GM23338 (cell line): Measurements from ENCODE around the gene PFDN4. TPM values are rescaled to one million over a fixed set of nuclear protein-coding genes. Genes with fewer than 3 reads are reported as not detected.

Source experiments
- ATAC-seq: fragments of 200-7000 bp; cut with Tn5 transposase; 3 replicates; pipeline ENCODE4 v1.9.1; 2020
- DNase-seq: peaks from one replicate; pipeline ENCODE4 v3.0.0-alpha.2; 2015; ENCODE audit warnings: low spot score
- H2AFZ ChIP-seq: fragments of 200-600 bp; sonication (generic); 2 replicates; pipeline ENCODE4 v1.8.0; 2016; ENCODE audit warnings: antibody characterized with exemption, mild to moderate bottlenecking, moderate library complexity
- H3F3A ChIP-seq: fragments of 200-600 bp; sonication (generic); replicated peaks from 2 replicates; pipeline ENCODE4 v1.8.0; 2017; ENCODE audit warnings: antibody characterized with exemption, mixed run types, low read depth
- H3K27ac ChIP-seq: fragments of 200-600 bp; sonication (generic); 2 replicates; pipeline ENCODE4 v1.6.1; 2016; ENCODE audit warnings: low read depth
- H3K27me3 ChIP-seq: fragments of 200-600 bp; sonication (generic); 2 replicates; pipeline ENCODE4 v1.8.0; 2016; ENCODE audit warnings: mild to moderate bottlenecking, mixed run types, moderate library complexity; ENCODE audit not compliant: insufficient read depth
- H3K36me3 ChIP-seq: fragments of 200-600 bp; sonication (generic); 2 replicates; pipeline ENCODE4 v1.8.0; 2016; ENCODE audit warnings: mild to moderate bottlenecking; ENCODE audit not compliant: insufficient read depth
- H3K4me1 ChIP-seq: fragments of 200-600 bp; sonication (generic); 2 replicates; pipeline ENCODE4 v1.8.0; 2016; ENCODE audit warnings: mild to moderate bottlenecking, moderate library complexity; ENCODE audit not compliant: insufficient read depth
- H3K4me2 ChIP-seq: fragments of 200-600 bp; sonication (generic); 2 replicates; pipeline ENCODE4 v1.7.1; 2017; ENCODE audit warnings: mixed run types
- H3K4me3 ChIP-seq: fragments of 200-600 bp; sonication (generic); 2 replicates; pipeline ENCODE4 v1.6.1; 2016; ENCODE audit warnings: mixed run types
- H3K79me2 ChIP-seq: fragments of 200-600 bp; sonication (generic); replicated peaks from 2 replicates; pipeline ENCODE4 v1.8.0; 2017; ENCODE audit warnings: mild to moderate bottlenecking; ENCODE audit not compliant: insufficient read depth
- H3K9me2 ChIP-seq: fragments of 200-600 bp; sonication (generic); 2 replicates; pipeline ENCODE4 v1.8.0; 2017; ENCODE audit not compliant: insufficient read depth
- H4K20me1 ChIP-seq: fragments of 200-600 bp; sonication (generic); replicated peaks from 2 replicates; pipeline ENCODE4 v1.8.0; 2017; ENCODE audit warnings: mild to moderate bottlenecking; ENCODE audit not compliant: insufficient read depth
- H3K27ac Mint-ChIP-seq: 2 replicates; pipeline ENCODE4 v1.8.0; 2020; ENCODE audit warnings: inconsistent platforms, mild to moderate bottlenecking, moderate library complexity, mixed read lengths
- H3K27me3 Mint-ChIP-seq: 3 replicates; pipeline ENCODE4 v1.8.0; 2022; ENCODE audit warnings: low read depth, mild to moderate bottlenecking, moderate library complexity, mixed read lengths, inconsistent platforms; ENCODE audit not compliant: insufficient read depth, poor library complexity
- H3K36me3 Mint-ChIP-seq: 3 replicates; pipeline ENCODE4 v1.8.0; 2021; ENCODE audit warnings: low read depth, mild to moderate bottlenecking, inconsistent platforms, moderate library complexity, mixed read lengths
- H3K4me1 Mint-ChIP-seq: 3 replicates; pipeline ENCODE4 v1.8.0; 2020; ENCODE audit warnings: mild to moderate bottlenecking, inconsistent platforms, mixed read lengths
- H3K4me3 Mint-ChIP-seq: 3 replicates; pipeline ENCODE4 v1.8.0; 2021; ENCODE audit warnings: moderate library complexity, mild to moderate bottlenecking, inconsistent platforms, mixed read lengths
- H3K9me3 Mint-ChIP-seq: 3 replicates; pipeline ENCODE4 v1.8.0; 2020; ENCODE audit warnings: moderate library complexity, mild to moderate bottlenecking, inconsistent platforms, mixed read lengths
- CTCF ChIP-seq, 2 experiments: fragments of 200-600 bp in 1 of 2; sonication (generic) in 1 of 2; conservative IDR thresholded peaks; 2 replicates each; pipeline versions ENCODE4 v1.5.1 to v1.6.1; 2016 to 2017; ENCODE audit warnings: antibody characterized with exemption in 2 of 2, low read depth in 2 of 2, mild to moderate bottlenecking in 2 of 2, moderate library complexity in 1 of 2
- EZH2phosphoT487 ChIP-seq: fragments of 200-600 bp; sonication (generic); IDR thresholded peaks from one replicate; pipeline ENCODE4 v1.8.1; 2018; ENCODE audit warnings: antibody characterized with exemption; ENCODE audit not compliant: unreplicated experiment
- POLR2AphosphoS5 ChIP-seq: IDR thresholded peaks from 2 replicates; pipeline ENCODE4 v1.6.1; 2016; ENCODE audit warnings: antibody characterized with exemption, low read depth
- STAT1 ChIP-seq: IDR thresholded peaks from one replicate; pipeline ENCODE4 v1.6.1; 2016; ENCODE audit warnings: antibody characterized with exemption; ENCODE audit not compliant: unreplicated experiment
- ZNF331 ChIP-seq: fragments of 250-450 bp; sonication (Bioruptor Pico); IDR thresholded peaks from 2 replicates; pipeline ENCODE4 v1.5.0; 2020; ENCODE audit warnings: low read depth, mild to moderate bottlenecking, moderate library complexity
- long read RNA-seq: library from polyadenylated mRNA; unstranded; transcript quantifications from one replicate; pipeline ENCODE4 v2.0.0, GENCODE V29; 2020; ENCODE audit not compliant: unreplicated experiment
- polyA plus RNA-seq: library from polyadenylated mRNA; unstranded; fragments of >200 nt; fragmentation: Nextera tagmentation; extraction: Ambion mirVana; gene quantifications from 2 replicates; pipeline ENCODE4 v1.2.1, GENCODE V29; 2016
- total RNA-seq: library from RNA; depleted of rRNA; stranded (reverse); fragments of >200 nt; shearing (Covaris generic); gene quantifications from 2 replicates; pipeline ENCODE4 v1.2.3, GENCODE V29; 2014; rRNA removed
- TF ChIP-seq, protein P1 (sequence below): IDR thresholded peaks from one replicate; pipeline ENCODE4 v1.6.1; 2018; ENCODE audit warnings: antibody characterized with exemption; ENCODE audit not compliant: unreplicated experiment
- TF ChIP-seq, protein P2 (sequence below): fragments of 250-450 bp; sonication (Bioruptor Pico); IDR thresholded peaks from 2 replicates; pipeline ENCODE4 v1.5.0; 2020; ENCODE audit warnings: mild to moderate bottlenecking, moderate library complexity

PFDN4 gene
- total RNA-seq (105 and 196 TPM in 2 replicates), polyA plus RNA-seq (477 and 584 TPM in 2 replicates)
- long read RNA-seq, transcript PFDN4-201 (4 exons, 1,462 nt), result major isoform, 65 of 72 reads
- long read RNA-seq, partial matches to known transcripts, result 6 of 72 reads
- long read RNA-seq, other reads (novel, unspliced or antisense), result 1 of 72 reads

GRCh38 chr20:54207743-54208547 lies at the start of gene PFDN4:
Gene PFDN4, plus strand, starts transcription at chr20:54208087. Its CDS starts 14 bp downstream, at chr20:54208101.
- H3K4me3 Mint-ChIP-seq, result peak within 1 kb of the TSS; percentile 94
- peaks cover 12% of the 10 kb centered on the region; the same call in 2 of the 3 replicates for H3K36me3 Mint-ChIP-seq
- H4K20me1 ChIP-seq, result peaks cover 16% of the 10 kb centered on the region
- H3K9me2 ChIP-seq, result no peaks in the 10 kb centered on the region
- H3K36me3 ChIP-seq, result no peaks in the 10 kb centered on the region
- peaks cover 49% of the 10 kb centered on the region for H3K79me2 ChIP-seq
- peak within 1 kb of the TSS; percentile 88 for H2AFZ ChIP-seq
- peak within 1 kb of the TSS; percentile 96 for H3K4me3 ChIP-seq
- peak; percentile 64 to 72 for TF ChIP-seq CTCF (conservative IDR thresholded peaks at IDR 0.05; ENCODE audit: low read depth in 2 of 2)
- TF ChIP-seq EZH2phosphoT487, result no peak
- TF ChIP-seq ZNF331, result no peak
- peak; percentile 49 for TF ChIP-seq POLR2AphosphoS5
- TF ChIP-seq, protein P1, sequence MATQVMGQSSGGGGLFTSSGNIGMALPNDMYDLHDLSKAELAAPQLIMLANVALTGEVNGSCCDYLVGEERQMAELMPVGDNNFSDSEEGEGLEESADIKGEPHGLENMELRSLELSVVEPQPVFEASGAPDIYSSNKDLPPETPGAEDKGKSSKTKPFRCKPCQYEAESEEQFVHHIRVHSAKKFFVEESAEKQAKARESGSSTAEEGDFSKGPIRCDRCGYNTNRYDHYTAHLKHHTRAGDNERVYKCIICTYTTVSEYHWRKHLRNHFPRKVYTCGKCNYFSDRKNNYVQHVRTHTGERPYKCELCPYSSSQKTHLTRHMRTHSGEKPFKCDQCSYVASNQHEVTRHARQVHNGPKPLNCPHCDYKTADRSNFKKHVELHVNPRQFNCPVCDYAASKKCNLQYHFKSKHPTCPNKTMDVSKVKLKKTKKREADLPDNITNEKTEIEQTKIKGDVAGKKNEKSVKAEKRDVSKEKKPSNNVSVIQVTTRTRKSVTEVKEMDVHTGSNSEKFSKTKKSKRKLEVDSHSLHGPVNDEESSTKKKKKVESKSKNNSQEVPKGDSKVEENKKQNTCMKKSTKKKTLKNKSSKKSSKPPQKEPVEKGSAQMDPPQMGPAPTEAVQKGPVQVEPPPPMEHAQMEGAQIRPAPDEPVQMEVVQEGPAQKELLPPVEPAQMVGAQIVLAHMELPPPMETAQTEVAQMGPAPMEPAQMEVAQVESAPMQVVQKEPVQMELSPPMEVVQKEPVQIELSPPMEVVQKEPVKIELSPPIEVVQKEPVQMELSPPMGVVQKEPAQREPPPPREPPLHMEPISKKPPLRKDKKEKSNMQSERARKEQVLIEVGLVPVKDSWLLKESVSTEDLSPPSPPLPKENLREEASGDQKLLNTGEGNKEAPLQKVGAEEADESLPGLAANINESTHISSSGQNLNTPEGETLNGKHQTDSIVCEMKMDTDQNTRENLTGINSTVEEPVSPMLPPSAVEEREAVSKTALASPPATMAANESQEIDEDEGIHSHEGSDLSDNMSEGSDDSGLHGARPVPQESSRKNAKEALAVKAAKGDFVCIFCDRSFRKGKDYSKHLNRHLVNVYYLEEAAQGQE, result no peak
- no peak for TF ChIP-seq STAT1
- no peaks in the 10 kb centered on the region; the same call in 1 of the 2 replicates for H3K4me1 ChIP-seq
- peaks cover 14% of the 10 kb centered on the region for H3K4me1 Mint-ChIP-seq
- peaks cover 4% of the 10 kb centered on the region for H3K27me3 Mint-ChIP-seq
- no peaks in the 10 kb centered on the region for H3K27me3 ChIP-seq
- H3F3A ChIP-seq, result no peaks in the 10 kb centered on the region
- peak within 1 kb of the TSS; percentile 100 for H3K27ac Mint-ChIP-seq
- ATAC-seq (peak; percentile 91), DNase-seq (peak; percentile 88)
- peak within 1 kb of the TSS; percentile 99 for H3K4me2 ChIP-seq
- no peaks in the 10 kb centered on the region for H3K9me3 Mint-ChIP-seq
- peak within 1 kb of the TSS; percentile 93; the same call in 1 of the 2 replicates for H3K27ac ChIP-seq

DNA sequence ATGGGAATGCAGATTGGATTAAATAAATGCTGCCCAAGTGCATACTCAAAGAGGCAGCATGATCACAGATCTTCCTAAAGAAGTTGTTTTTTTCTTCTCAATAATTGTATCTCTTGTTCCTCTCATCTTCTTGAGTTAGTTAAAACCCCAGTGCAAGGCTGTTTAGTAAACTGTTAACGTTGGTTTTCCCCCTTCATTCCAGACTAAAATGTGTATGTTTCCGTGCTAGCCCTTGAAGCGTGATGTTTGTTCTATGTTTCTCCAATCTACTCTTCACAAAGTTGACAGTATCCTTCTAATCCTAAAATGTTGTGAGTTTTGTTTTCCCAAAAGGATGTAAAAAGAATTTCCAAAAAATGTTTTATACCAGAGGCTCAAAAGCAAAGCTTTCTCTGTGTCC lies 49.7 kb upstream of the PFDN4 start:
- H3K79me2 ChIP-seq, result no peaks in the 10 kb centered on the region
- H3K4me2 ChIP-seq, result no peak overlapping the region
- H3K4me1 Mint-ChIP-seq, result peaks cover 12% of the 10 kb centered on the region
- H2AFZ ChIP-seq, result no peak overlapping the region
- H3K36me3 ChIP-seq, result no peaks in the 10 kb centered on the region
- ATAC-seq (no peak), DNase-seq (no peak)
- H3K27ac ChIP-seq, result no peak overlapping the region
- no peaks in the 10 kb centered on the region for H3K9me3 Mint-ChIP-seq
- H3F3A ChIP-seq, result no peaks in the 10 kb centered on the region
- H3K27me3 Mint-ChIP-seq, result peaks cover 3% of the 10 kb centered on the region
- no peak overlapping the region for H3K27ac Mint-ChIP-seq
- no peaks in the 10 kb centered on the region for H3K27me3 ChIP-seq
- H3K4me3 Mint-ChIP-seq, result no peak overlapping the region
- no peaks in the 10 kb centered on the region for H3K36me3 Mint-ChIP-seq
- no peak overlapping the region for H3K4me3 ChIP-seq
- H4K20me1 ChIP-seq, result no peaks in the 10 kb centered on the region
- peaks cover 6% of the 10 kb centered on the region for H3K4me1 ChIP-seq
- no peaks in the 10 kb centered on the region for H3K9me2 ChIP-seq
- no peak for TF ChIP-seq ZNF331
- TF ChIP-seq, protein P2, sequence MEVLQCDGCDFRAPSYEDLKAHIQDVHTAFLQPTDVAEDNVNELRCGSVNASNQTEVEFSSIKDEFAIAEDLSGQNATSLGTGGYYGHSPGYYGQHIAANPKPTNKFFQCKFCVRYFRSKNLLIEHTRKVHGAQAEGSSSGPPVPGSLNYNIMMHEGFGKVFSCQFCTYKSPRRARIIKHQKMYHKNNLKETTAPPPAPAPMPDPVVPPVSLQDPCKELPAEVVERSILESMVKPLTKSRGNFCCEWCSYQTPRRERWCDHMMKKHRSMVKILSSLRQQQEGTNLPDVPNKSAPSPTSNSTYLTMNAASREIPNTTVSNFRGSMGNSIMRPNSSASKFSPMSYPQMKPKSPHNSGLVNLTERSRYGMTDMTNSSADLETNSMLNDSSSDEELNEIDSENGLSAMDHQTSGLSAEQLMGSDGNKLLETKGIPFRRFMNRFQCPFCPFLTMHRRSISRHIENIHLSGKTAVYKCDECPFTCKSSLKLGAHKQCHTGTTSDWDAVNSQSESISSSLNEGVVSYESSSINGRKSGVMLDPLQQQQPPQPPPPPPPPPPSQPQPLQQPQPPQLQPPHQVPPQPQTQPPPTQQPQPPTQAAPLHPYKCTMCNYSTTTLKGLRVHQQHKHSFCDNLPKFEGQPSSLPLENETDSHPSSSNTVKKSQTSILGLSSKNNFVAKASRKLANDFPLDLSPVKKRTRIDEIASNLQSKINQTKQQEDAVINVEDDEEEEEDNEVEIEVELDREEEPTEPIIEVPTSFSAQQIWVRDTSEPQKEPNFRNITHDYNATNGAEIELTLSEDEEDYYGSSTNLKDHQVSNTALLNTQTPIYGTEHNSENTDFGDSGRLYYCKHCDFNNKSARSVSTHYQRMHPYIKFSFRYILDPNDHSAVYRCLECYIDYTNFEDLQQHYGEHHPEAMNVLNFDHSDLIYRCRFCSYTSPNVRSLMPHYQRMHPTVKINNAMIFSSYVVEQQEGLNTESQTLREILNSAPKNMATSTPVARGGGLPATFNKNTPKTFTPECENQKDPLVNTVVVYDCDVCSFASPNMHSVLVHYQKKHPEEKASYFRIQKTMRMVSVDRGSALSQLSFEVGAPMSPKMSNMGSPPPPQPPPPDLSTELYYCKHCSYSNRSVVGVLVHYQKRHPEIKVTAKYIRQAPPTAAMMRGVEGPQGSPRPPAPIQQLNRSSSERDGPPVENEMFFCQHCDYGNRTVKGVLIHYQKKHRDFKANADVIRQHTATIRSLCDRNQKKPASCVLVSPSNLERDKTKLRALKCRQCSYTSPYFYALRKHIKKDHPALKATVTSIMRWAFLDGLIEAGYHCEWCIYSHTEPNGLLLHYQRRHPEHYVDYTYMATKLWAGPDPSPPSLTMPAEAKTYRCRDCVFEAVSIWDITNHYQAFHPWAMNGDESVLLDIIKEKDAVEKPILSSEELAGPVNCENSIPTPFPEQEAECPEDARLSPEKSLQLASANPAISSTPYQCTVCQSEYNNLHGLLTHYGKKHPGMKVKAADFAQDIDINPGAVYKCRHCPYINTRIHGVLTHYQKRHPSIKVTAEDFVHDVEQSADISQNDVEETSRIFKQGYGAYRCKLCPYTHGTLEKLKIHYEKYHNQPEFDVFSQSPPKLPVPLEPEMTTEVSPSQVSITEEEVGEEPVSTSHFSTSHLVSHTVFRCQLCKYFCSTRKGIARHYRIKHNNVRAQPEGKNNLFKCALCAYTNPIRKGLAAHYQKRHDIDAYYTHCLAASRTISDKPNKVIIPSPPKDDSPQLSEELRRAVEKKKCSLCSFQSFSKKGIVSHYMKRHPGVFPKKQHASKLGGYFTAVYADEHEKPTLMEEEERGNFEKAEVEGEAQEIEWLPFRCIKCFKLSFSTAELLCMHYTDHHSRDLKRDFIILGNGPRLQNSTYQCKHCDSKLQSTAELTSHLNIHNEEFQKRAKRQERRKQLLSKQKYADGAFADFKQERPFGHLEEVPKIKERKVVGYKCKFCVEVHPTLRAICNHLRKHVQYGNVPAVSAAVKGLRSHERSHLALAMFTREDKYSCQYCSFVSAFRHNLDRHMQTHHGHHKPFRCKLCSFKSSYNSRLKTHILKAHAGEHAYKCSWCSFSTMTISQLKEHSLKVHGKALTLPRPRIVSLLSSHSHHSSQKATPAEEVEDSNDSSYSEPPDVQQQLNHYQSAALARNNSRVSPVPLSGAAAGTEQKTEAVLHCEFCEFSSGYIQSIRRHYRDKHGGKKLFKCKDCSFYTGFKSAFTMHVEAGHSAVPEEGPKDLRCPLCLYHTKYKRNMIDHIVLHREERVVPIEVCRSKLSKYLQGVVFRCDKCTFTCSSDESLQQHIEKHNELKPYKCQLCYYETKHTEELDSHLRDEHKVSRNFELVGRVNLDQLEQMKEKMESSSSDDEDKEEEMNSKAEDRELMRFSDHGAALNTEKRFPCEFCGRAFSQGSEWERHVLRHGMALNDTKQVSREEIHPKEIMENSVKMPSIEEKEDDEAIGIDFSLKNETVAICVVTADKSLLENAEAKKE (CRISPR knock-in tag), result no peak
